Activated naive CD4-positive, alpha-beta T cell treated with anti-CD3 and anti-CD28 coated beads, Interleukin-2, amount 50 U/mL, for 24 hours (primary cell): ENCODE results near the gene LRWD1.
A peak's percentile ranks its signal among the peaks of the same experiment; 100 is the strongest.
"Not testable (repeated sequence)": the region's sequence is repeated elsewhere in the genome, so short reads cannot be mapped to it uniquely, and the experiment has no call there.

Experiments
- H3K27ac Mint-ChIP-seq: one replicate; pipeline ENCODE4 v1.8.0; 2021; ENCODE audit warnings: mild to moderate bottlenecking, mixed read lengths
- H3K27me3 Mint-ChIP-seq: one replicate; pipeline ENCODE4 v1.8.0; 2021; ENCODE audit warnings: mixed read lengths
- H3K36me3 Mint-ChIP-seq: one replicate; pipeline ENCODE4 v1.8.0; 2021; ENCODE audit warnings: mixed read lengths
- H3K4me1 Mint-ChIP-seq: one replicate; pipeline ENCODE4 v1.8.0; 2021; ENCODE audit warnings: mixed read lengths
- H3K4me3 Mint-ChIP-seq: one replicate; pipeline ENCODE4 v1.8.0; 2021; ENCODE audit warnings: mild to moderate bottlenecking, mixed read lengths
- H3K9me3 Mint-ChIP-seq: one replicate; pipeline ENCODE4 v1.8.0; 2021; ENCODE audit warnings: mixed read lengths

The LRWD1 gene

GRCh38 chr7:102454468-102454867 lies 10.3 kb upstream of the LRWD1 start:
- H3K27ac Mint-ChIP-seq = no peak overlapping the region
- peaks cover 1% of the 10 kb centered on the region for H3K36me3 Mint-ChIP-seq
- H3K4me3 Mint-ChIP-seq = no peak overlapping the region
- no peaks in the 10 kb centered on the region for H3K4me1 Mint-ChIP-seq
- H3K9me3 Mint-ChIP-seq = no peaks in the 10 kb centered on the region
- no peaks in the 10 kb centered on the region for H3K27me3 Mint-ChIP-seq

GRCh38 chr7:102454932-102455331 lies 9.9 kb upstream of the LRWD1 start:
- not testable (repeated sequence) for H3K36me3 Mint-ChIP-seq, H3K4me1 Mint-ChIP-seq, H3K9me3 Mint-ChIP-seq, H3K4me3 Mint-ChIP-seq, H3K27ac Mint-ChIP-seq, H3K27me3 Mint-ChIP-seq

GRCh38 chr7:102455596-102455995 lies 9.2 kb upstream of the LRWD1 start:
- Mint-ChIP-seq H3K4me3 (no peak overlapping the region), H3K4me1 (peaks cover 1% of the 10 kb centered on the region), H3K27ac (no peak overlapping the region), H3K27me3 (no peaks in the 10 kb centered on the region), H3K36me3 (peaks cover 1% of the 10 kb centered on the region), H3K9me3 (no peaks in the 10 kb centered on the region)

DNA sequence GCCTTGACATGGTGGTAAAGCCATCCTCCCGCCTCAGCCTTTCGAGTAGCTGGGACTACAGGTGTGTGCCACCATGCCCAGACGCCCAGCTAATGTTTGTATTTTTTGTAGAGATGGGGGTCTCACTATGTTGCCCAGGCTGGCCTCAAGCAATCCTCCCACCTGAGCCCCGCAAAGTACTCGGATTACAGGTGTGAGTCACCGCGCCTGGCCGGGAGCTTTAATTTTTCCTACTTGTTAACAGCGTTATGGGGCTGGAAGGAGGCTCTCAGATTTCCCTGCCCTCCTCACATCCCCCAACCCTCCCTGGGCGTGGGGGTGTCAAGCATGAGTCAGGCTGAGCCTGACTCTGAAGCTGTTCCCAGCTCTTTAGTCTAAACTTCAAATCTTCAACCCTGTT lies 8.5 kb upstream of the LRWD1 start:
- Mint-ChIP-seq H3K9me3 (no peaks in the 10 kb centered on the region), H3K27ac (no peak overlapping the region), H3K4me1 (peaks cover 4% of the 10 kb centered on the region), H3K27me3 (no peaks in the 10 kb centered on the region), H3K4me3 (no peak overlapping the region), H3K36me3 (peaks cover 1% of the 10 kb centered on the region)

DNA sequence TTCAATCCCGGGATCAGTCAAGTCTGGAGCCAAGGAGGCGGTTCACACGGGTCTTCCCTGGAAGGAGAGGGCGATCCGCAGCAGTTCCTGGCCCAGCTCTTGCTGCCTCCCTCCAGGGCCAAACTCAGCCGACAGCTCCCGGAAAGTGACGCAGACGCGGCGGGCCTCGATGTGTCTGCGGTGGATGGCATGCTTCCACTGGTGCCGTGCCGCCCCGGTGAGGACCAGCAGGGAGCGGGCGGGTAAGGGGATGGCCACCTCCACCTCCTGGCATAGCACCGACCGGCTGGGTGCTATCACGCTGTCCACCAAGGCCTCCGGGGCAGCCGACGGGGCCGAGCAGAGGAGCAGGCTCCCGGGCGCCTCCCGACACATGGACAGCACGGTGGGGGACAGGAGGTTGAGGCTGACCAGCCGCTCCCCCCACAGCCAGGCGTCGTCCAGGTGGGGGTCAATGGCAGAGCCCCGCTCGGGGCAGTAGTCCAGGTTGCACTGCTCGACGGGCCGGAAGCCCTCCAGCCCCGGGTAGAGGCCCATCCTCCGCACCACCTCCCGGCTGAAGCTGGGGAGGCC lies 7.3 kb upstream of the LRWD1 start:
- no peak overlapping the region for H3K27ac Mint-ChIP-seq

DNA sequence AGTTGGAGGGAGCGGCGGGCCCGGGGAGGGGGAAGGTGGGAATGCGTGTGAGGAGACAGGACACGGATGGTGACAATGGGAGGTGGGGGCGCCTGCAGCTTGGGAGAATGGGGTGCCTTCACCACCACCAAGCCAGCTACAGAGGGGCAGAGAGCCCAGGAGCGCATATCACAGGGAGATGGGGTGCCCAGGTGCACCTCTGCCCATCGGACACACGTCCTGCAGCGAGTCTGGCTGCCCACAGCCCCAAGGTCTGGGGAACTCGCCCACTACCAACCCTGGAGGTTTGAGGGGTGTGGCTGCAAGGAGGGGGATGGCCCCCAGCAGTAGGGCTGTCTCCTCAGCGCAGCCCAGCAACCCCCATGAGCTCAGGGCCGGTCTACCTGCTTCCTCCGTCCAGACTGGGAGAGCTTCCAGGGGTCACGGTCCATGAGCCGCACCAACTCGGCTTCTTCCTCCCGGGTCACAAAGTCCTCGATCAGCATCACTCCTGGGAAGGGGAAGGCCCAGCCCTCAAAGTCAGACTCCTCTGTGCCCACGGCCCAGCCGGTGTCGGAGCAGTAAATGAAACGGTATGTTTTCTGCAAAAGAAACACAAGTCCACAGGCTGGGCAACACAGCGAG lies 5.5 kb upstream of the LRWD1 start:
- Mint-ChIP-seq H3K4me3 (no peak overlapping the region), H3K27ac (no peak overlapping the region)

More for the DNA sequence above, 7.3 kb upstream of the LRWD1 start:
- Mint-ChIP-seq H3K4me3 (no peak overlapping the region), H3K9me3 (no peaks in the 10 kb centered on the region), H3K36me3 (peaks cover 1% of the 10 kb centered on the region), H3K4me1 (peaks cover 9% of the 10 kb centered on the region), H3K27me3 (no peaks in the 10 kb centered on the region)

DNA sequence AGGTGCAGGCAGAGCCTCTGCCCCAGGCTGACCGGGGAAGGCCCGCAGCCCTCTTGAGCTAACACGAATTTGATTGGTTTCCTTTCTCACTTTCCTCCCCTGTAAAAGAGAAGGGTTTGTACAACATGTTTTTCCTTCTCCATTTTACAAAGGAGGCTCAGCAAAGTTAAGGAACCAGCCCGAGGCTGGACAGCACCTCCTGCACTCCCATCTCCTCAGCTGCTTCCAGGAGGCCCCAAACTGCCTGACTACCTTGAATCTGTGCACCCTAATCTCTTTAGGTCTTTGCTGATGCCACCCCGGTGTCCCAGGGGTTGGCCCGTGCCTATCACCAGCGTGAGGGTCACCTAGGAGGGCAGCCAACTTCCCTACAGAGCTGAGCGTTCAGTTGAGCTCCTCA lies 4.3 kb upstream of the LRWD1 start:
- Mint-ChIP-seq H3K36me3 (peaks cover 1% of the 10 kb centered on the region), H3K27me3 (no peaks in the 10 kb centered on the region), H3K27ac (peak overlapping the region; percentile 35)

More for the DNA sequence above, 5.5 kb upstream of the LRWD1 start:
- Mint-ChIP-seq H3K27me3 (no peaks in the 10 kb centered on the region), H3K4me1 (peaks cover 22% of the 10 kb centered on the region), H3K36me3 (peaks cover 1% of the 10 kb centered on the region), H3K9me3 (no peaks in the 10 kb centered on the region)

DNA sequence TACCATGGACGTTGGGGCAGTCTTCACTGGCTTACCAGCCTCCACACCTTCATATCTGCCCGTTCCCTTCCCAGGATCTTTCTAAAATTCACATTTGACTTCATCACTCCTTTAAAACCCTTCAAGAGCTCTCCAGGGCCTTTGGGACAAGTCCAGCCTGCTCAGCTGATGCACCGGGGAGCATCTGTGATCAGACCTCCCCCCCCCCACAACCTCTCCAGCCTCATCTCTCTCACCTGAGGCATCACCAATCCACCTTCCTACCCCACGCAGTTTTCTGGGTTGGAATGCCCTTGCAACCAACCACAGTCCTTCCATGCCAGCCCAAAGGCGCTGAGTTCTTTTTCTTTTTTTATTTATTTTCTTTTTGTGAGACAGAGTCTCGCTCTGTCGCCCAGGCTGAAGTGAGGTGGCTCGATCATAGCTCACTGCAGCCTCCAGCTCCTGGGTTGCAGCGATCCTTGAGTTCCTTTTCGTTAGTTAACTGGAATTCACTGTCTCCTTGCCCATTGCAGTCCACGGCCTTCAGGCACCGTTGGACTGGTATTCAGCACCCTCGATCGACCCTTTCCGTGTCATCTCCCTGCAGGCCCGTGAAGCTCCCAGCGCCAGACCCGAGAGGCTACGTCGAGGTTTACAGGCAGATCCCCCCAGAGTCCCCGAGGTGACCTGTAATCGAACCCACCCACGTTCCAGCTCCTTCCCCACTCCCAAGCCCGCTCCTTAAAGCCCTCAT lies 775 bp upstream of the LRWD1 start:
- H3K27me3 Mint-ChIP-seq = no peaks in the 10 kb centered on the region
- H3K36me3 Mint-ChIP-seq = peaks cover 3% of the 10 kb centered on the region
- no peaks in the 10 kb centered on the region for H3K9me3 Mint-ChIP-seq
- H3K27ac Mint-ChIP-seq = peak overlapping the region; percentile 90
- peak overlapping the region; percentile 92 for H3K4me3 Mint-ChIP-seq
- peaks cover 32% of the 10 kb centered on the region for H3K4me1 Mint-ChIP-seq

More for the DNA sequence above, 4.3 kb upstream of the LRWD1 start:
- Mint-ChIP-seq H3K4me1 (peaks cover 22% of the 10 kb centered on the region), H3K9me3 (no peaks in the 10 kb centered on the region), H3K4me3 (no peak overlapping the region)

DNA sequence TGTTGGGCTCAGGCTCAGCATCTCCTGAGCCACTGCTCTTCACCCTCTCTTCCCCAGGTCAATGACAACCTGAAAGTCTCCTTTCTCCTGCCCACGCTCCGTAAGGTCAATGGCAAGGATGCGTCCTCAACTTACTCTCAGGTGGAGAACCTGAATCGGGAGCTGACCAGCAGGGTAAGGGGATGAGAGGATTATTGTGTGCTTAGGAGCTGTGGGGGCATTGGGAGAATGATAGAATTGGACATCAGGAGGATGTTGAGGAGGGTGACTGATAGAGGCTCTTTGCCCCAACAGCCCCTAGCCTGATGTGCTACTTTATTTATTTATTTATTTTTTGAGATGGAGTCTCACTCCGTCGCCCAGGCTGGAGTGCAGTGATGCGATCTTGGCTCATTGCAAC lies 1.3 kb downstream of the LRWD1 start:
- H3K4me3 Mint-ChIP-seq = peak overlapping the region; percentile 92
- H3K4me1 Mint-ChIP-seq = peaks cover 28% of the 10 kb centered on the region
- no peak overlapping the region for H3K27ac Mint-ChIP-seq
- H3K36me3 Mint-ChIP-seq = peaks cover 3% of the 10 kb centered on the region
- H3K9me3 Mint-ChIP-seq = no peaks in the 10 kb centered on the region
- H3K27me3 Mint-ChIP-seq = no peaks in the 10 kb centered on the region

- Mint-ChIP-seq H3K4me1 (peaks cover 19% of the 10 kb centered on the region), H3K4me3 (no peak overlapping the region), H3K27me3 (no peaks in the 10 kb centered on the region), H3K36me3 (peaks cover 6% of the 10 kb centered on the region), H3K27ac (no peak overlapping the region), H3K9me3 (no peaks in the 10 kb centered on the region)
These were observed 3.0 kb downstream of the LRWD1 start for GRCh38 chr7:102467581-102468477.

DNA sequence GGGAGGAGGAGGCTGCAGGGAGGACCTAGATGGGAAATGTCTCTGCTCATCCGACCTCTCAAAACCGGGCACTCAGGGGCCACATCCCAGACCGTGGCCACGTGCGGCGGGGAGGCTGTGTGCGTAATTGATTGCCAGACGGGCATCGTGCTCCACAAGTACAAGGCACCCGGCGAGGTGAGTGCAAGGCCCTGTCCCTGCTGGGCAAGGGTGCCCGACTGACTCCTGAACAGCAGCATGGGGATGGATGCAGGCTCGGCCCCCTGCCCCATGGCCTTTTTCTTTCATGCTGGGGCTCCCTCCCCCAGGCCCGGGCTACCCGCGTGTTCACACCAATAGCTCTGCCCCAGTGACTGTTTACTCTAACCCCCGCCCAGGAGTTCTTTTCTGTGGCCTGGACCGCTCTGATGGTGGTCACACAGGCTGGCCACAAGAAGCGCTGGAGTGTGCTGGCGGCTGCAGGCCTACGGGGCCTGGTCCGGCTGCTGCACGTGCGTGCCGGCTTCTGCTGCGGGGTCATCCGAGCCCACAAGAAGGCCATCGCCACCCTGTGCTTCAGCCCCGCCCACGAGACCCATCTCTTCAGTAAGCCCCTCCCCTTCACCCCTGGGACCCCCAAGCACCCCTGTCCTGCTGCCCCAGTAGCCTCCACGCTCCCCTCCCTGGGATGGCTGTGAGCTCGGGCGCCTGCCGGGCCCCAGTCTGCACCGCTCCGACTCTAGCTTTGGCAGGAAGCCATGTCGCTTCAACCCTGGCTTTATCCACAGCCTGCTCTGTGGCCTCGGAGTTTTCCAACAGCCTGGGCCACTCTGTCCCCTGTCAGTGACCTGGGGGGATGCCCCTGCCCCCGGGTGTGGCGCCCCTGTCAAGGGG lies 3.9 kb downstream of the LRWD1 start:
- Mint-ChIP-seq H3K9me3 (no peaks in the 10 kb centered on the region), H3K27ac (no peak overlapping the region), H3K4me1 (peaks cover 15% of the 10 kb centered on the region), H3K36me3 (peaks cover 6% of the 10 kb centered on the region), H3K4me3 (no peak overlapping the region), H3K27me3 (no peaks in the 10 kb centered on the region)

GRCh38 chr7:102469351-102469971 lies 4.7 kb downstream of the LRWD1 start:
- Mint-ChIP-seq H3K4me3 (no peak overlapping the region), H3K36me3 (peaks cover 6% of the 10 kb centered on the region), H3K9me3 (no peaks in the 10 kb centered on the region), H3K4me1 (peaks cover 10% of the 10 kb centered on the region), H3K27ac (no peak overlapping the region), H3K27me3 (no peaks in the 10 kb centered on the region)

- peak overlapping the region; percentile 17 for H3K27ac Mint-ChIP-seq
- H3K27me3 Mint-ChIP-seq = no peaks in the 10 kb centered on the region
- peaks cover 10% of the 10 kb centered on the region for H3K4me1 Mint-ChIP-seq
- no peak overlapping the region for H3K4me3 Mint-ChIP-seq
- H3K36me3 Mint-ChIP-seq = peaks cover 6% of the 10 kb centered on the region
- H3K9me3 Mint-ChIP-seq = no peaks in the 10 kb centered on the region
These were observed 5.4 kb downstream of the LRWD1 start for GRCh38 chr7:102469972-102470825.

DNA sequence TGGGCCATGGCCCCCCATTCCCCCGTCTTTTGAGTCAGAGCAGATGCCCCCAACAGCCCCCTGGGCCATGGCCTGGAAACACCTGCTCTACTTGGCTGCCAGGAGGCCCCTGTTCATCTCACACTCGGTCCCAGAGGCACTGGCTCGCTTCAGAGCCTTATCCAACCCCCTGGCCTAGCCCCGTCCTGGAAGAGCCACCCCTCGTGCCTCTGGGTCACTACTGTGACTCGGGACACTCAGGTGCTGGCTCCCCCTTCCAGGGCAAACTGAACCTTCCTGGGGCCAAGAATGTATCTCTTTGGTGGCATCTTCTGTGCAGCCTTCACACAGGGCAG lies 7.0 kb downstream of the LRWD1 start:
- H3K27ac Mint-ChIP-seq = peak overlapping the region; percentile 30
- peaks cover 2% of the 10 kb centered on the region for H3K4me1 Mint-ChIP-seq
- peaks cover 4% of the 10 kb centered on the region for H3K36me3 Mint-ChIP-seq
- no peak overlapping the region for H3K4me3 Mint-ChIP-seq
- no peaks in the 10 kb centered on the region for H3K9me3 Mint-ChIP-seq
- no peaks in the 10 kb centered on the region for H3K27me3 Mint-ChIP-seq
